Measurements from ENCODE around the gene RPS21. TPM values are rescaled to one million over a fixed set of nuclear protein-coding genes. Genes with fewer than 3 reads are reported as not detected.

The RPS21 gene
- total and polyA plus RNA-seq, 2 of the 13 experiments (the other 11 are each of a cell fraction or from before 2014, with no cell fraction given): 2,647 to 11,063 TPM

DNA sequence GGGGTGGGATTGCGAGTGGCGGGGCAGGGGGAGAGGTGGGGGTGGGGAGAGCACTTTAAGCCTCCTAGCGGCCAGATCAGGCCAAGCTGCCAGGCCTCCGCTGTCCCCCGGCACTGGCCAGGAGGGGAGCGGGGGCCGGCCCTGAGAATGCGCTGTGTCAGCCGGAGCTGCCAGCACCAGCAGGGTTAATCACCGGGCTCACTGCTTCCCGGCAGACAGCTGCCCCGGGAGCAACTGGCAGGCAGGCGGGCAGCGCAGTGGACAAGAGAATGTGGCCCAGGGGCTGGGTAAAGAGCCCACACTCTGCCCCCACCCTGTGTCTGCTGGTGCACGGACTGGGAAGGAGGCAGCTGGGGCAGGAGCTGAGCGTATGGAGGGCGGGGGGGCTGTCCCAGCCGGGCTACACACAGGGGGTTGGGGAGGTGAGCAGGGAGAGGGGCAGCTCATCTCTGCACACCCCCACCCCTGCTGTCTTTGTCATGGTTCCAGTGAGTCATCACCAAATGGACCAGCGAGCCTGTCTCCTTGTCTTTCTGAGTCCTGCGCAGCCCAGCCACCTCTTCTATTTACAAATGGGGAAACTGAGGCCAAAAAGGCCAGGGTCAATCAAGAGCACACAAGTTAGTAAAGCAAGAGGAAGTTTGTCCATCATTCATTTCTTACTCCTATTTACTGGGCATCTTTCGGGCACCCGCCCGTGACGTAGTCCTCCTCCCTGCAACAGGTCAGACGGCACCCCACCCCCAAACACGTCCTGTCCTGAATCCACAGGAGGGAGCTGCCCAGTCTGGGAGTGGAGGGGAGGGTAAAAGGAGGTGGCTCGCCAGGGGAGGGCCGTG, 17.7 kb upstream of the RPS21 start (continued):
- TF ChIP-seq, protein P1, sequence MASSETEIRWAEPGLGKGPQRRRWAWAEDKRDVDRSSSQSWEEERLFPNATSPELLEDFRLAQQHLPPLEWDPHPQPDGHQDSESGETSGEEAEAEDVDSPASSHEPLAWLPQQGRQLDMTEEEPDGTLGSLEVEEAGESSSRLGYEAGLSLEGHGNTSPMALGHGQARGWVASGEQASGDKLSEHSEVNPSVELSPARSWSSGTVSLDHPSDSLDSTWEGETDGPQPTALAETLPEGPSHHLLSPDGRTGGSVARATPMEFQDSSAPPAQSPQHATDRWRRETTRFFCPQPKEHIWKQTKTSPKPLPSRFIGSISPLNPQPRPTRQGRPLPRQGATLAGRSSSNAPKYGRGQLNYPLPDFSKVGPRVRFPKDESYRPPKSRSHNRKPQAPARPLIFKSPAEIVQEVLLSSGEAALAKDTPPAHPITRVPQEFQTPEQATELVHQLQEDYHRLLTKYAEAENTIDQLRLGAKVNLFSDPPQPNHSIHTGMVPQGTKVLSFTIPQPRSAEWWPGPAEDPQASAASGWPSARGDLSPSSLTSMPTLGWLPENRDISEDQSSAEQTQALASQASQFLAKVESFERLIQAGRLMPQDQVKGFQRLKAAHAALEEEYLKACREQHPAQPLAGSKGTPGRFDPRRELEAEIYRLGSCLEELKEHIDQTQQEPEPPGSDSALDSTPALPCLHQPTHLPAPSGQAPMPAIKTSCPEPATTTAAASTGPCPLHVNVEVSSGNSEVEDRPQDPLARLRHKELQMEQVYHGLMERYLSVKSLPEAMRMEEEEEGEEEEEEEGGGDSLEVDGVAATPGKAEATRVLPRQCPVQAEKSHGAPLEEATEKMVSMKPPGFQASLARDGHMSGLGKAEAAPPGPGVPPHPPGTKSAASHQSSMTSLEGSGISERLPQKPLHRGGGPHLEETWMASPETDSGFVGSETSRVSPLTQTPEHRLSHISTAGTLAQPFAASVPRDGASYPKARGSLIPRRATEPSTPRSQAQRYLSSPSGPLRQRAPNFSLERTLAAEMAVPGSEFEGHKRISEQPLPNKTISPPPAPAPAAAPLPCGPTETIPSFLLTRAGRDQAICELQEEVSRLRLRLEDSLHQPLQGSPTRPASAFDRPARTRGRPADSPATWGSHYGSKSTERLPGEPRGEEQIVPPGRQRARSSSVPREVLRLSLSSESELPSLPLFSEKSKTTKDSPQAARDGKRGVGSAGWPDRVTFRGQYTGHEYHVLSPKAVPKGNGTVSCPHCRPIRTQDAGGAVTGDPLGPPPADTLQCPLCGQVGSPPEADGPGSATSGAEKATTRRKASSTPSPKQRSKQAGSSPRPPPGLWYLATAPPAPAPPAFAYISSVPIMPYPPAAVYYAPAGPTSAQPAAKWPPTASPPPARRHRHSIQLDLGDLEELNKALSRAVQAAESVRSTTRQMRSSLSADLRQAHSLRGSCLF (CRISPR knock-in tag; IDR thresholded peaks at IDR 0.05; ENCODE audit: borderline replicate concordance): no peak
- TF ChIP-seq ZNF432 (CRISPR knock-in tag; IDR thresholded peaks at IDR 0.05; ENCODE audit: borderline replicate concordance) (no peak), TAF15 (IDR thresholded peaks at IDR 0.05; ENCODE audit: low read depth, low read length, poor library complexity, severe bottlenecking) (peak; percentile 90), KDM3A (CRISPR knock-in tag; IDR thresholded peaks at IDR 0.05; ENCODE audit: low read depth) (0 out of 2 replicates have a peak, but pooled peaks have one; percentile 70), ZNF343 (CRISPR knock-in tag; IDR thresholded peaks at IDR 0.05) (peak; percentile 68; the same call in 1 of the 2 replicates)
- TF ChIP-seq, protein P2, sequence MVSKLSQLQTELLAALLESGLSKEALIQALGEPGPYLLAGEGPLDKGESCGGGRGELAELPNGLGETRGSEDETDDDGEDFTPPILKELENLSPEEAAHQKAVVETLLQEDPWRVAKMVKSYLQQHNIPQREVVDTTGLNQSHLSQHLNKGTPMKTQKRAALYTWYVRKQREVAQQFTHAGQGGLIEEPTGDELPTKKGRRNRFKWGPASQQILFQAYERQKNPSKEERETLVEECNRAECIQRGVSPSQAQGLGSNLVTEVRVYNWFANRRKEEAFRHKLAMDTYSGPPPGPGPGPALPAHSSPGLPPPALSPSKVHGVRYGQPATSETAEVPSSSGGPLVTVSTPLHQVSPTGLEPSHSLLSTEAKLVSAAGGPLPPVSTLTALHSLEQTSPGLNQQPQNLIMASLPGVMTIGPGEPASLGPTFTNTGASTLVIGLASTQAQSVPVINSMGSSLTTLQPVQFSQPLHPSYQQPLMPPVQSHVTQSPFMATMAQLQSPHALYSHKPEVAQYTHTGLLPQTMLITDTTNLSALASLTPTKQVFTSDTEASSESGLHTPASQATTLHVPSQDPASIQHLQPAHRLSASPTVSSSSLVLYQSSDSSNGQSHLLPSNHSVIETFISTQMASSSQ (IDR thresholded peaks at IDR 0.05; ENCODE audit: low read depth): no peak; the same call in 1 of the 2 replicates
- TF ChIP-seq, protein P2 (CRISPR knock-in tag; IDR thresholded peaks at IDR 0.05; ENCODE audit: borderline replicate concordance): peak; percentile 39; the same call in 1 of the 2 replicates
- TF ChIP-seq, protein P3, sequence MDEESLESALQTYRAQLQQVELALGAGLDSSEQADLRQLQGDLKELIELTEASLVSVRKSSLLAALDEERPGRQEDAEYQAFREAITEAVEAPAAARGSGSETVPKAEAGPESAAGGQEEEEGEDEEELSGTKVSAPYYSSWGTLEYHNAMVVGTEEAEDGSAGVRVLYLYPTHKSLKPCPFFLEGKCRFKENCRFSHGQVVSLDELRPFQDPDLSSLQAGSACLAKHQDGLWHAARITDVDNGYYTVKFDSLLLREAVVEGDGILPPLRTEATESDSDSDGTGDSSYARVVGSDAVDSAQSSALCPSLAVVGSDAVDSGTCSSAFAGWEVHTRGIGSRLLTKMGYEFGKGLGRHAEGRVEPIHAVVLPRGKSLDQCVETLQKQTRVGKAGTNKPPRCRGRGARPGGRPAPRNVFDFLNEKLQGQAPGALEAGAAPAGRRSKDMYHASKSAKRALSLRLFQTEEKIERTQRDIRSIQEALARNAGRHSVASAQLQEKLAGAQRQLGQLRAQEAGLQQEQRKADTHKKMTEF (CRISPR knock-in tag; IDR thresholded peaks at IDR 0.05): no peak; the same call in 1 of the 2 replicates
- TF ChIP-seq, protein P4, sequence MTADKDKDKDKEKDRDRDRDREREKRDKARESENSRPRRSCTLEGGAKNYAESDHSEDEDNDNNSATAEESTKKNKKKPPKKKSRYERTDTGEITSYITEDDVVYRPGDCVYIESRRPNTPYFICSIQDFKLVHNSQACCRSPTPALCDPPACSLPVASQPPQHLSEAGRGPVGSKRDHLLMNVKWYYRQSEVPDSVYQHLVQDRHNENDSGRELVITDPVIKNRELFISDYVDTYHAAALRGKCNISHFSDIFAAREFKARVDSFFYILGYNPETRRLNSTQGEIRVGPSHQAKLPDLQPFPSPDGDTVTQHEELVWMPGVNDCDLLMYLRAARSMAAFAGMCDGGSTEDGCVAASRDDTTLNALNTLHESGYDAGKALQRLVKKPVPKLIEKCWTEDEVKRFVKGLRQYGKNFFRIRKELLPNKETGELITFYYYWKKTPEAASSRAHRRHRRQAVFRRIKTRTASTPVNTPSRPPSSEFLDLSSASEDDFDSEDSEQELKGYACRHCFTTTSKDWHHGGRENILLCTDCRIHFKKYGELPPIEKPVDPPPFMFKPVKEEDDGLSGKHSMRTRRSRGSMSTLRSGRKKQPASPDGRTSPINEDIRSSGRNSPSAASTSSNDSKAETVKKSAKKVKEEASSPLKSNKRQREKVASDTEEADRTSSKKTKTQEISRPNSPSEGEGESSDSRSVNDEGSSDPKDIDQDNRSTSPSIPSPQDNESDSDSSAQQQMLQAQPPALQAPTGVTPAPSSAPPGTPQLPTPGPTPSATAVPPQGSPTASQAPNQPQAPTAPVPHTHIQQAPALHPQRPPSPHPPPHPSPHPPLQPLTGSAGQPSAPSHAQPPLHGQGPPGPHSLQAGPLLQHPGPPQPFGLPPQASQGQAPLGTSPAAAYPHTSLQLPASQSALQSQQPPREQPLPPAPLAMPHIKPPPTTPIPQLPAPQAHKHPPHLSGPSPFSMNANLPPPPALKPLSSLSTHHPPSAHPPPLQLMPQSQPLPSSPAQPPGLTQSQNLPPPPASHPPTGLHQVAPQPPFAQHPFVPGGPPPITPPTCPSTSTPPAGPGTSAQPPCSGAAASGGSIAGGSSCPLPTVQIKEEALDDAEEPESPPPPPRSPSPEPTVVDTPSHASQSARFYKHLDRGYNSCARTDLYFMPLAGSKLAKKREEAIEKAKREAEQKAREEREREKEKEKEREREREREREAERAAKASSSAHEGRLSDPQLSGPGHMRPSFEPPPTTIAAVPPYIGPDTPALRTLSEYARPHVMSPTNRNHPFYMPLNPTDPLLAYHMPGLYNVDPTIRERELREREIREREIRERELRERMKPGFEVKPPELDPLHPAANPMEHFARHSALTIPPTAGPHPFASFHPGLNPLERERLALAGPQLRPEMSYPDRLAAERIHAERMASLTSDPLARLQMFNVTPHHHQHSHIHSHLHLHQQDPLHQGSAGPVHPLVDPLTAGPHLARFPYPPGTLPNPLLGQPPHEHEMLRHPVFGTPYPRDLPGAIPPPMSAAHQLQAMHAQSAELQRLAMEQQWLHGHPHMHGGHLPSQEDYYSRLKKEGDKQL (CRISPR knock-in tag; IDR thresholded peaks at IDR 0.05; ENCODE audit: low read depth): no peak; the same call in 1 of the 2 replicates

All from HepG2 (cell line).